ENCODE measurements around the gene PHACTR2.

PHACTR2 gene

GRCh38 chr6:143632894-143633293, 44.9 kb upstream of the PHACTR2 start:
- Histone ChIP-seq H3K14ac (ENCODE audit: low read length) (no peak overlapping the region), H2AK5ac (ENCODE audit: low read depth, low read length) (no peak overlapping the region), H2BK120ac (ENCODE audit: low read depth, low read length) (no peak overlapping the region), H3K4ac (ENCODE audit: low read length) (no peak overlapping the region), H3K18ac (ENCODE audit: low read length) (no peak overlapping the region), H3K27me3 (ENCODE audit: control insufficient read depth in 3 of 3, insufficient read depth in 3 of 3, low read depth in 1 of 3, low read length in 3 of 3) (no peaks in the 10 kb centered on the region), H3K79me1 (ENCODE audit: low read depth, low read length) (no peaks in the 10 kb centered on the region), H3K4me2 (ENCODE audit: insufficient read depth, low read length, poor library complexity, severe bottlenecking) (no peak overlapping the region), H3K4me1 (ENCODE audit: control insufficient read depth in 2 of 2, insufficient read depth in 1 of 2, low read depth in 1 of 2, low read length in 2 of 2) (peaks cover 0 to 2% of the 10 kb centered on the region in 2 donors), H3K36me3 (replicated peaks in 1 of 2; ENCODE audit: control insufficient read depth in 2 of 2, insufficient read depth in 2 of 2, low read length in 2 of 2) (no peaks in the 10 kb centered on the region), H3K9ac (ENCODE audit: low read depth, low read length, poor library complexity) (no peak overlapping the region), H2BK12ac (ENCODE audit: low read length) (no peak overlapping the region), H2AFZ (ENCODE audit: low read length) (no peak overlapping the region), H3K9me3 (replicated peaks in 1 of 2; ENCODE audit: control insufficient read depth in 2 of 2, insufficient read depth in 1 of 2, low read depth in 1 of 2, low read length in 2 of 2) (no peaks in the 10 kb centered on the region), H2BK5ac (ENCODE audit: low read length) (no peak overlapping the region), H3K4me3 (ENCODE audit: low read length in 2 of 2) (no peak overlapping the region), H4K8ac (ENCODE audit: low read depth, low read length) (no peak overlapping the region), H2BK15ac (ENCODE audit: low read length) (no peak overlapping the region), H4K91ac (ENCODE audit: low read depth, low read length, poor library complexity) (no peak overlapping the region), H3K23ac (ENCODE audit: low read depth, low read length, poor library complexity) (no peak overlapping the region), H3K27ac (replicated peaks; ENCODE audit: low read length) (no peak overlapping the region)
- DNase-seq (ENCODE audit: low spot score): no peak
- no CpG with 5 or more reads among the region's 4 CpGs for WGBS, 2 donors (ENCODE audit: extremely low coverage in 2 of 2, insufficient read length in 2 of 2, insufficient replicate concordance in 1 of 2)

- Histone ChIP-seq H3K4me3 (ENCODE audit: low read length in 2 of 2) (no peak overlapping the region), H3K18ac (ENCODE audit: low read length) (no peak overlapping the region), H3K4ac (ENCODE audit: low read length) (no peak overlapping the region), H3K14ac (ENCODE audit: low read length) (no peak overlapping the region), H2BK15ac (ENCODE audit: low read length) (no peak overlapping the region), H2BK12ac (ENCODE audit: low read length) (no peak overlapping the region), H2BK120ac (ENCODE audit: low read depth, low read length) (no peak overlapping the region), H3K4me2 (ENCODE audit: insufficient read depth, low read length, poor library complexity, severe bottlenecking) (no peak overlapping the region), H3K79me1 (ENCODE audit: low read depth, low read length) (no peaks in the 10 kb centered on the region), H3K9ac (ENCODE audit: low read depth, low read length, poor library complexity) (no peak overlapping the region), H4K8ac (ENCODE audit: low read depth, low read length) (no peak overlapping the region), H4K91ac (ENCODE audit: low read depth, low read length, poor library complexity) (no peak overlapping the region), H3K36me3 (replicated peaks in 1 of 2; ENCODE audit: control insufficient read depth in 2 of 2, insufficient read depth in 2 of 2, low read length in 2 of 2) (no peaks in the 10 kb centered on the region), H3K23ac (ENCODE audit: low read depth, low read length, poor library complexity) (no peak overlapping the region), H2AK5ac (ENCODE audit: low read depth, low read length) (no peak overlapping the region), H3K4me1 (ENCODE audit: control insufficient read depth in 2 of 2, insufficient read depth in 1 of 2, low read depth in 1 of 2, low read length in 2 of 2) (peaks cover 0 to 2% of the 10 kb centered on the region in 2 donors), H3K9me3 (replicated peaks in 1 of 2; ENCODE audit: control insufficient read depth in 2 of 2, insufficient read depth in 1 of 2, low read depth in 1 of 2, low read length in 2 of 2) (no peaks in the 10 kb centered on the region), H2AFZ (ENCODE audit: low read length) (no peak overlapping the region), H2BK5ac (ENCODE audit: low read length) (no peak overlapping the region), H3K27ac (replicated peaks; ENCODE audit: low read length) (no peak overlapping the region), H3K27me3 (ENCODE audit: control insufficient read depth in 3 of 3, insufficient read depth in 3 of 3, low read depth in 1 of 3, low read length in 3 of 3) (no peaks in the 10 kb centered on the region)
- no CpG with 5 or more reads among the region's 2 CpGs for WGBS, 2 donors (ENCODE audit: extremely low coverage in 2 of 2, insufficient read length in 2 of 2, insufficient replicate concordance in 1 of 2)
- DNase-seq (ENCODE audit: low spot score): no peak
These were observed 43.3 kb upstream of the PHACTR2 start for GRCh38 chr6:143634486-143634885.

GRCh38 chr6:143637691-143638090, 40.1 kb upstream of the PHACTR2 start:
- no CpG with 5 or more reads among the region's 3 CpGs for WGBS, 2 donors (ENCODE audit: extremely low coverage in 2 of 2, insufficient read length in 2 of 2, insufficient replicate concordance in 1 of 2)
- H3K79me1 ChIP-seq (ENCODE audit: low read depth, low read length): no peaks in the 10 kb centered on the region
- H3K4ac ChIP-seq (ENCODE audit: low read length): no peak overlapping the region
- H3K23ac ChIP-seq (ENCODE audit: low read depth, low read length, poor library complexity): no peak overlapping the region
- H3K9ac ChIP-seq (ENCODE audit: low read depth, low read length, poor library complexity): no peak overlapping the region
- H3K14ac ChIP-seq (ENCODE audit: low read length): no peak overlapping the region
- DNase-seq (ENCODE audit: low spot score): no peak
- no peak overlapping the region for H3K4me2 ChIP-seq (ENCODE audit: insufficient read depth, low read length, poor library complexity, severe bottlenecking)
- no peaks in the 10 kb centered on the region for H3K27me3 ChIP-seq (ENCODE audit: control insufficient read depth in 3 of 3, insufficient read depth in 3 of 3, low read depth in 1 of 3, low read length in 3 of 3)
- no peak overlapping the region for H2BK15ac ChIP-seq (ENCODE audit: low read length)
- H2AFZ ChIP-seq (ENCODE audit: low read length): no peak overlapping the region
- no peak overlapping the region for H3K4me3 ChIP-seq (ENCODE audit: low read length in 2 of 2)
- no peaks in the 10 kb centered on the region for H3K36me3 ChIP-seq (replicated peaks in 1 of 2; ENCODE audit: control insufficient read depth in 2 of 2, insufficient read depth in 2 of 2, low read length in 2 of 2)
- H3K18ac ChIP-seq (ENCODE audit: low read length): no peak overlapping the region
- no peak overlapping the region for H2BK12ac ChIP-seq (ENCODE audit: low read length)
- no peaks in the 10 kb centered on the region for H3K9me3 ChIP-seq (replicated peaks in 1 of 2; ENCODE audit: control insufficient read depth in 2 of 2, insufficient read depth in 1 of 2, low read depth in 1 of 2, low read length in 2 of 2)
- H4K8ac ChIP-seq (ENCODE audit: low read depth, low read length): no peak overlapping the region
- H4K91ac ChIP-seq (ENCODE audit: low read depth, low read length, poor library complexity): no peak overlapping the region
- H3K4me1 ChIP-seq (ENCODE audit: control insufficient read depth in 2 of 2, insufficient read depth in 1 of 2, low read depth in 1 of 2, low read length in 2 of 2): peaks cover 0 to 2% of the 10 kb centered on the region in 2 donors
- H2BK5ac ChIP-seq (ENCODE audit: low read length): no peak overlapping the region
- H2AK5ac ChIP-seq (ENCODE audit: low read depth, low read length): no peak overlapping the region
- H3K27ac ChIP-seq (replicated peaks; ENCODE audit: low read length): no peak overlapping the region
- H2BK120ac ChIP-seq (ENCODE audit: low read depth, low read length): no peak overlapping the region

- DNase-seq (ENCODE audit: low spot score): no peak
- WGBS, 2 donors (ENCODE audit: extremely low coverage in 2 of 2, insufficient read length in 2 of 2, insufficient replicate concordance in 1 of 2): no CpG with 5 or more reads among the region's 2 CpGs
- Histone ChIP-seq H4K8ac (ENCODE audit: low read depth, low read length) (no peak overlapping the region), H2AFZ (ENCODE audit: low read length) (no peak overlapping the region), H4K91ac (ENCODE audit: low read depth, low read length, poor library complexity) (no peak overlapping the region), H2AK5ac (ENCODE audit: low read depth, low read length) (no peak overlapping the region), H3K27ac (replicated peaks; ENCODE audit: low read length) (no peak overlapping the region), H2BK120ac (ENCODE audit: low read depth, low read length) (no peak overlapping the region), H3K4me1 (ENCODE audit: control insufficient read depth in 2 of 2, insufficient read depth in 1 of 2, low read depth in 1 of 2, low read length in 2 of 2) (peaks cover 0 to 2% of the 10 kb centered on the region in 2 donors), H3K14ac (ENCODE audit: low read length) (no peak overlapping the region), H3K4me3 (ENCODE audit: low read length in 2 of 2) (no peak overlapping the region), H3K18ac (ENCODE audit: low read length) (no peak overlapping the region), H3K9me3 (replicated peaks in 1 of 2; ENCODE audit: control insufficient read depth in 2 of 2, insufficient read depth in 1 of 2, low read depth in 1 of 2, low read length in 2 of 2) (no peaks in the 10 kb centered on the region), H3K27me3 (ENCODE audit: control insufficient read depth in 3 of 3, insufficient read depth in 3 of 3, low read depth in 1 of 3, low read length in 3 of 3) (no peaks in the 10 kb centered on the region), H3K23ac (ENCODE audit: low read depth, low read length, poor library complexity) (no peak overlapping the region), H3K9ac (ENCODE audit: low read depth, low read length, poor library complexity) (no peak overlapping the region), H2BK15ac (ENCODE audit: low read length) (no peak overlapping the region), H3K79me1 (ENCODE audit: low read depth, low read length) (no peaks in the 10 kb centered on the region), H3K36me3 (replicated peaks in 1 of 2; ENCODE audit: control insufficient read depth in 2 of 2, insufficient read depth in 2 of 2, low read length in 2 of 2) (no peaks in the 10 kb centered on the region), H3K4ac (ENCODE audit: low read length) (no peak overlapping the region), H2BK12ac (ENCODE audit: low read length) (no peak overlapping the region), H3K4me2 (ENCODE audit: insufficient read depth, low read length, poor library complexity, severe bottlenecking) (no peak overlapping the region), H2BK5ac (ENCODE audit: low read length) (no peak overlapping the region)
These were observed 35.4 kb upstream of the PHACTR2 start for GRCh38 chr6:143642403-143642802.
